ENCODE measurements around the gene WWOX. TPM values are rescaled to one million over a fixed set of nuclear protein-coding genes. Genes with fewer than 3 reads are reported as not detected.
"Not testable (repeated sequence)": the region's sequence is repeated elsewhere in the genome, so short reads cannot be mapped to it uniquely, and the experiment has no call there.

Gene WWOX
- total RNA-seq, 4 donors from 2014 or later: 21.4 to 55.6 (median 33.2) TPM

DNA sequence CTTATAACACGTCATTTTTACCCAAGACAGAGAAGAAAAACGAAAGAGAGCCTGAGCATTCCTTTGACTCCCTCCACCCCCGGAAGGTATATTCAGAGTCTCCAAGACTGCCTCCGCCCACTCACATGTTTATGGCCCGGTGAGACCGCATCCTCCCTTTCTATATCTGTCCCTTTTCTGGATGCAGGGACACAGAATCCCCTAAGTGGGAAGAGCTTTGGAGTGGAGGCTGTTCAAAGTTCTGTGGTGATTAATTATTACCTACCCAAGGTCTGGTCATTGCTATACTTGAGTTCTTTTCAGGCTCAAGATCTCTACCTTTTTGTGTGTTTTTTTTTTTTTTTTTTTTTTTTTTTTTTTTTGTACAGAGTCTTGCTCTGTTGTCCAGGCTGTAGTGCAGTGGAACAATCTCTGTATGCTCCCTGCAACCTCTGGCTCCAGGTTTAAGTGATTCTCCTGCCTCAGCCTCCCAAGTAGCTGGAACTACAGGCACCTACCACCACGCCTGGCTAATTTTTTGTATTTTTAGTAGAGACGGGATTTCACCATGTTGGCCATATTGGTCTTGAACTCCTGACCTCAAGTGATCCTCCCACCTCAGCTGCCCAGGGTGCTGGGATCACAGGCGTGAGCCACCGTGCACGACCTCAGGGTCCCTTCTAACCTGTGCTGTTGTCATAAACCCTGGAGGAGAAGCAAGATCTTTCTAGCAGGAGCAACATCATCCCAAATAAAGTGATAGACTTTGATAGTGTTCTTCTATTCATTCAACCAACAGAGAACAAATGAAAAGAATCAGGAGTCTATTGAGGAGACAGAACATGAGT is 407.1 kb downstream of the WWOX start:
- DNase-seq (ENCODE audit: low spot score) (no peak), ATAC-seq (ENCODE audit: low FRiP score) (no peak)
- TF ChIP-seq, protein P1, sequence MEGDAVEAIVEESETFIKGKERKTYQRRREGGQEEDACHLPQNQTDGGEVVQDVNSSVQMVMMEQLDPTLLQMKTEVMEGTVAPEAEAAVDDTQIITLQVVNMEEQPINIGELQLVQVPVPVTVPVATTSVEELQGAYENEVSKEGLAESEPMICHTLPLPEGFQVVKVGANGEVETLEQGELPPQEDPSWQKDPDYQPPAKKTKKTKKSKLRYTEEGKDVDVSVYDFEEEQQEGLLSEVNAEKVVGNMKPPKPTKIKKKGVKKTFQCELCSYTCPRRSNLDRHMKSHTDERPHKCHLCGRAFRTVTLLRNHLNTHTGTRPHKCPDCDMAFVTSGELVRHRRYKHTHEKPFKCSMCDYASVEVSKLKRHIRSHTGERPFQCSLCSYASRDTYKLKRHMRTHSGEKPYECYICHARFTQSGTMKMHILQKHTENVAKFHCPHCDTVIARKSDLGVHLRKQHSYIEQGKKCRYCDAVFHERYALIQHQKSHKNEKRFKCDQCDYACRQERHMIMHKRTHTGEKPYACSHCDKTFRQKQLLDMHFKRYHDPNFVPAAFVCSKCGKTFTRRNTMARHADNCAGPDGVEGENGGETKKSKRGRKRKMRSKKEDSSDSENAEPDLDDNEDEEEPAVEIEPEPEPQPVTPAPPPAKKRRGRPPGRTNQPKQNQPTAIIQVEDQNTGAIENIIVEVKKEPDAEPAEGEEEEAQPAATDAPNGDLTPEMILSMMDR (IDR thresholded peaks at IDR 0.05): no peak

DNA sequence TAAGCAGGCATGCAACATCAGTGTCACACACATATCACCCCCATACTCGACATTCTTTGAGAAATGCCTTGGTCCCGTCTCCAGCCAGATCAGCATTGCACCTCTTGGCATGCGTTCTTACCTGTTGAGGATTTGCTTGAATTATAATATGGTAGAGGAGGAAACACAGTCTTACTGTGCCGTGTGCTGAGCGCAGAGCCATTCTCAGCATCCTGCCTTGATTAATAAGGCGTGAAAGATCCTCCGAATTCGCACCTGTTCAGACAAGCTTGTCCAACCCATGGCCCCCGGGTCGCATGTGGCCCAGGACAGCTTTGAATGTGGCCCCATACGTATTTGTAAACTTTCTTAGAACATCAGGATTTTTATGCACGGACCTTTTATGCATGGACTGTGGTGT is 408.1 kb downstream of the WWOX start:
- TF ChIP-seq, protein P1 (IDR thresholded peaks at IDR 0.05): no peak
- DNase-seq (ENCODE audit: low spot score) (no peak), ATAC-seq (ENCODE audit: low FRiP score) (no peak)

DNA sequence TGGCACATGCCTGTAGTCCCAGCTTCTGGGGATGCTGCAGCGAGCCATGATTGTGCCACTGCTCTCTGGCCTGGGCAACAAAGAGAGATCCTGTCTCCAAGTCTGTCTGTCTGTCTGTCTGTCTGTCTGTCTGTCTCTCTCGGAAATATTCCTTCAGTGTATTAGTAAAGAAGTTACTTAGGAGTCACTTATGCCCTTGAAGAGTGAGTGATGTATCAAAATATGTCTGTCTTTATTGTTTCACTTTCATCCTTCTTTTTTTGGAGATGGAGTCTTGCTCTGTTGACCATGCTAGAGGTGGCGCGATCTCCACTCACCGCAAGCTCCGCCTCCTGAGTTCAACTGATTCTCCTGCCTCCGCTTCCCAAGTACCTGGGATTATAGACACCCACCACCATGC is 410.5 kb downstream of the WWOX start:
- TF ChIP-seq, protein P1 (IDR thresholded peaks at IDR 0.05): no peak
- DNase-seq (ENCODE audit: low spot score) (no peak), ATAC-seq (ENCODE audit: low FRiP score) (no peak)

DNA sequence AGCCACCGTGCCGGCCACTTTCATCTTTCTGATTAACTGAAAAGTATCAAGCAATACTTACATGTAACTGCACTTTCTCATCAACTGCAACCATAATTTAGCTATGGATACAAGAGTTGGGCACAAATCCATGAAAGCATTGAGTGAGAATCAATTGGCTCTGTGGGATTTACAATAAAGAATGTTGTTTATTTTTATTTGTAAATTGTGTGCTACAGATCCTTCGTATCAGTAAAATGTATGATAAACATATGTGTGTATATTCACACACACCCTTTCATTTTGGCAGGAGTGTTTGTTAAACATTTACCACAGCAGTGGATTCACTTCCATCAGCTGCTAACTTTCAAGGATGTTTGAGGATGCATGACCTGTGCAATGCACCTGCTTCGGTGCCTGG is 411.0 kb downstream of the WWOX start:
- DNase-seq (ENCODE audit: low spot score) (no peak), ATAC-seq (ENCODE audit: low FRiP score) (no peak)
- TF ChIP-seq, protein P1 (IDR thresholded peaks at IDR 0.05): no peak

DNA sequence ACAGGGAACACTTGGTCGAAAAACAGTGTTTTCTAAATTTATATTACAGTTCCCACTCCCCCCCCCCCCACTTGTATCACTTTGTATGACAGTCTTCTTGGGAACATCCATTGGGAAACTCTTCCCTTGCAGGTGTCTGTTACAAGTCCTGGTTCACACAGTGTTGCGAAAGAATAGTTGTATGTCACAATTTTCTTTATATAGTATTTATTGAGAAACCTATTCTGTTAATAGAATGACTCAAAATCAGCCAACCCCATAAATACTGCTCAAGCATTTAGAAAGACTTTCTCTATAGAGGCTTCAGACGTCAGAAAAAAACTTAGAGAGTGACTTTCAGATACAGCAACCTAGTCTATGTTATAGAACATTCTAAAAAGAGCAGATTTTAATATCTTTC is 414.4 kb downstream of the WWOX start:
- TF ChIP-seq, protein P1 (IDR thresholded peaks at IDR 0.05): no peak
- ATAC-seq (ENCODE audit: low FRiP score) (no peak), DNase-seq (ENCODE audit: low spot score) (no peak)

DNA sequence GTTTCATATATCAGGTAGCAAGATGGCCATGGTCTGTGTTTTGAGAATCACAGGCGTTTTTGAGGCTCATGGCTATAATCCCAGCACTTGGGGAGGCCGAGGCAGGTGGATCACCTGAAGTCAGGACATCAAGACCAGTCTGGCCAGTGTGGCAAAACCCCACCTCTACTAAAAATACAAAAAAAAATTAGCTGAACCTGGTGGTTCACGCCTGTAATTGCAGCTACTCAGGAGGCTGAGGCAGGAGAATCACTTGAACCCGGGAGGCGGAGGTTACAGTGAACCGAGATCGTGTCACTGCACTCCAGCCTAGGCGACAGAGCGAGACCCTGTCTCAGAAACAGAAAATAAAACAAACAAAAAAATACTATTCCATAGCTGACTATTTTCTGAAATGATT is 415.4 kb downstream of the WWOX start:
- not testable (repeated sequence) for ATAC-seq (ENCODE audit: low FRiP score); DNase-seq (ENCODE audit: low spot score)

DNA sequence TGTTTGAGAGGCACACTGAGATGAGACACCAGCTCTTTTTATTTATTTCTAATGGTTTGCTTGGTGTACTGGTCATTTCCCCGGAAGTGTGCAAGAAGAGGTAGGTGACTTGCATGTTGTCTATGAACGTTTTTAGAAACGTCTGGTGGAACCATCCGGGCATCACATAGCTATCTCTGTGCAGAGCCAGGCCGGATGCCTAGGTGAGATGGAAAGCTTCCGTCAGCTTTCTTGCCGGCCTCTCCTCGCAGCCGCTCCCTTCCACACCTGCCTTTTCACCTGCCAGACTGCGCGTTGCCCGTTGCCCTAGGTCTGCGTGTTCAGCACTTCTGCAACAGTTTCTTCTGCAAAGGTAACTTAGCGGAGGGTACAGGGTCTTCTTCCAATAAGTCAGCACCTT is 416.0 kb downstream of the WWOX start:
- no peak for DNase-seq (ENCODE audit: low spot score)
- ATAC-seq (ENCODE audit: low FRiP score): no peak
- TF ChIP-seq, protein P1 (IDR thresholded peaks at IDR 0.05): no peak
